Measurements from ENCODE around the gene RFX4.

DNA sequence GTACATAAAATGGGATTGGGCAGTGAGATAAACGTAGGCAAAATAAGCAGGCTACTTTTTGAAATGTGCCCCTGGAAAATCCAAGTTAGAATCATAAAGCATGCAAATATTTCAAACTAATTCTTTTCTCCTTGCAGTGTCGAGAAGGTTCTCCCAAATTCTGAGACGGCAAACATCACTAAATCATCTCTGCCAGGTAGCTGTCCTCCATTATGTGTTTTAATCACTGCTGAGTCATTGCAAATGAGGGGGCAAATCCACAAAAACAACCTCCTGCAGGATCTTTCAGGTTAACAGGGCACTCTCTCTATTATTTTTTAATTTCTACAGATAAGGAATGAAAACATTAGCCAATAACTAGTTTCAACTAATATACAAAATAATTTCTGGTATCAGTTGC, 128.5 kb downstream of the RFX4 start:
- no peak for TF ChIP-seq POLR2A (IDR thresholded peaks at IDR 0.05)
- TF ChIP-seq CTCF (IDR thresholded peaks at IDR 0.05) = no peak

All from adrenal gland (tissue), 5 donors.